Loucy (cell line): Measurements from ENCODE around the gene CAMK1D.

Experiments used
- H2AFZ ChIP-seq: fragments of 200-600 bp; sonication (generic); 2 replicates; pipeline ENCODE4 v1.6.0; 2016; ENCODE audit warnings: antibody characterized with exemption, mild to moderate bottlenecking, low read length, moderate library complexity
- H3F3A ChIP-seq: fragments of 200-600 bp; 2 replicates; pipeline ENCODE4 v1.6.0; 2016; ENCODE audit warnings: antibody characterized with exemption, low read depth, mild to moderate bottlenecking
- H3K27me3 ChIP-seq: fragments of 200-600 bp; sonication (generic); 2 replicates; pipeline ENCODE4 v1.6.1; 2014; ENCODE audit warnings: low read length, mild to moderate bottlenecking; ENCODE audit not compliant: insufficient read depth, poor library complexity, severe bottlenecking
- H3K36me3 ChIP-seq: fragments of 200-600 bp; sonication (generic); 2 replicates; pipeline ENCODE4 v1.6.1; 2016; ENCODE audit warnings: low read length; ENCODE audit not compliant: insufficient read depth
- H3K4me1 ChIP-seq: fragments of 200-600 bp; sonication (generic); 2 replicates; pipeline ENCODE4 v1.5.1; 2014; ENCODE audit warnings: low read length, mild to moderate bottlenecking; ENCODE audit not compliant: insufficient read depth, poor library complexity, severe bottlenecking
- H3K4me2 ChIP-seq: fragments of 200-600 bp; sonication (generic); 2 replicates; pipeline ENCODE4 v1.6.0; 2014; ENCODE audit warnings: antibody characterized with exemption, low read length, low read depth, mild to moderate bottlenecking; ENCODE audit not compliant: poor library complexity, severe bottlenecking
- H3K4me3 ChIP-seq: fragments of 200-600 bp; sonication (generic); 2 replicates; pipeline ENCODE4 v1.5.1; 2014; ENCODE audit warnings: low read length, mild to moderate bottlenecking, mixed read lengths; ENCODE audit not compliant: poor library complexity, severe bottlenecking
- H3K79me2 ChIP-seq: fragments of 200-600 bp; sonication (generic); 2 replicates; pipeline ENCODE4 v1.6.1; 2014; ENCODE audit warnings: low read length; ENCODE audit not compliant: insufficient read depth
- H3K9ac ChIP-seq: fragments of 200-600 bp; sonication (generic); 2 replicates; pipeline ENCODE4 v1.6.0; 2014; ENCODE audit warnings: mild to moderate bottlenecking, low read depth, low read length, moderate library complexity; ENCODE audit not compliant: poor library complexity, severe bottlenecking
- H3K9me2 ChIP-seq: fragments of 200-600 bp; sonication (generic); replicated peaks from 2 replicates; pipeline ENCODE4 v1.6.1; 2016; ENCODE audit warnings: low read depth, low read length, mixed read lengths
- H3K9me3 ChIP-seq: fragments of 200-600 bp; sonication (generic); 2 replicates; pipeline ENCODE4 v1.6.1; 2014; ENCODE audit warnings: mild to moderate bottlenecking, antibody characterized with exemption, low read length, low read depth; ENCODE audit not compliant: insufficient read depth
- H4K20me1 ChIP-seq: fragments of 200-600 bp; sonication (generic); 2 replicates; pipeline ENCODE4 v1.6.0; 2014; ENCODE audit warnings: antibody characterized with exemption, low read length, mild to moderate bottlenecking; ENCODE audit not compliant: insufficient read depth, poor library complexity, severe bottlenecking
- CTCF ChIP-seq: fragments of 200-600 bp; sonication (generic); conservative IDR thresholded peaks from 2 replicates; pipeline ENCODE4 v1.5.1; 2014; ENCODE audit warnings: mild to moderate bottlenecking, antibody characterized with exemption, low read length
- EZH2phosphoT487 ChIP-seq: fragments of 200-600 bp; IDR thresholded peaks from 2 replicates; pipeline ENCODE4 v1.6.1; 2018; ENCODE audit warnings: antibody characterized with exemption, mild to moderate bottlenecking, moderate library complexity, borderline replicate concordance

CAMK1D gene

GRCh38 chr10:12785415-12785831 is 436.1 kb downstream of the CAMK1D start:
- TF ChIP-seq CTCF, result no peak
- no peak for TF ChIP-seq EZH2phosphoT487
- H2AFZ ChIP-seq, result no peak overlapping the region
- no peak overlapping the region for H3K4me2 ChIP-seq
- no peaks in the 10 kb centered on the region for H3K4me1 ChIP-seq
- no peaks in the 10 kb centered on the region for H3K9me3 ChIP-seq
- no peak overlapping the region for H3K9ac ChIP-seq
- no peaks in the 10 kb centered on the region for H3K36me3 ChIP-seq
- no peaks in the 10 kb centered on the region for H3K79me2 ChIP-seq
- H3K4me3 ChIP-seq, result no peak overlapping the region
- H3K9me2 ChIP-seq, result no peaks in the 10 kb centered on the region
- no peaks in the 10 kb centered on the region for H3F3A ChIP-seq
- no peaks in the 10 kb centered on the region for H3K27me3 ChIP-seq
- no peaks in the 10 kb centered on the region for H4K20me1 ChIP-seq

GRCh38 chr10:12787297-12787696 is 437.9 kb downstream of the CAMK1D start:
- H3K79me2 ChIP-seq, result no peaks in the 10 kb centered on the region
- no peaks in the 10 kb centered on the region for H3K36me3 ChIP-seq
- no peak overlapping the region for H3K9ac ChIP-seq
- TF ChIP-seq CTCF, result no peak
- no peak for TF ChIP-seq EZH2phosphoT487
- H3F3A ChIP-seq, result no peaks in the 10 kb centered on the region
- H3K4me1 ChIP-seq, result no peaks in the 10 kb centered on the region
- H3K4me2 ChIP-seq, result no peak overlapping the region
- no peaks in the 10 kb centered on the region for H4K20me1 ChIP-seq
- H2AFZ ChIP-seq, result no peak overlapping the region
- no peaks in the 10 kb centered on the region; the same call in 1 of the 2 replicates for H3K9me3 ChIP-seq
- H3K27me3 ChIP-seq, result no peaks in the 10 kb centered on the region
- no peaks in the 10 kb centered on the region for H3K9me2 ChIP-seq
- no peak overlapping the region for H3K4me3 ChIP-seq

- Histone ChIP-seq H3K4me2 (no peak overlapping the region), H2AFZ (no peak overlapping the region), H3K79me2 (no peaks in the 10 kb centered on the region), H3K9me3 (peaks cover 3% of the 10 kb centered on the region; the same call in 1 of the 2 replicates), H3K4me1 (no peaks in the 10 kb centered on the region), H3K27me3 (no peaks in the 10 kb centered on the region), H3F3A (no peaks in the 10 kb centered on the region), H3K9ac (no peak overlapping the region), H3K9me2 (no peaks in the 10 kb centered on the region), H3K4me3 (no peak overlapping the region), H3K36me3 (0 out of 2 replicates have a peak, but pooled peaks cover 3% of the 10 kb centered on the region), H4K20me1 (no peaks in the 10 kb centered on the region)
- TF ChIP-seq CTCF (no peak), EZH2phosphoT487 (no peak)
Observed at GRCh38 chr10:12788277-12788676, 438.9 kb downstream of the CAMK1D start.
